NCI-H2196 treated with DMSO at 0.1 percent for 48 hours (cell line): Measurements from ENCODE around the gene MSANTD1.

Source experiments
- DNase-seq: peaks from one replicate; lab custom pipeline; 2025; ENCODE audit not compliant: unreplicated experiment; lab: John Stamatoyannopoulos, UW

The MSANTD1 gene

GRCh38 chr4:3248811-3249661 is at the start of gene MSANTD1:
TSS of gene MSANTD1 (plus strand) at chr4:3249159. CDS start at chr4:3249223, 64 bp downstream.
- no peak for DNase-seq

- no peak for DNase-seq
Observed at GRCh38 chr4:3199653-3200422, 49.1 kb upstream of the MSANTD1 start.

GRCh38 chr4:3200423-3201090 is 48.4 kb upstream of the MSANTD1 start:
- DNase-seq = no peak

- DNase-seq = no peak
Observed at GRCh38 chr4:3201718-3202702, 46.9 kb upstream of the MSANTD1 start.

- no peak for DNase-seq
Observed at GRCh38 chr4:3202836-3203820, 45.8 kb upstream of the MSANTD1 start.

GRCh38 chr4:3203971-3204431 is 45.0 kb upstream of the MSANTD1 start:
- DNase-seq = no peak

GRCh38 chr4:3205995-3206394 is 43.0 kb upstream of the MSANTD1 start:
- no peak for DNase-seq

- DNase-seq = no peak
Observed at GRCh38 chr4:3206439-3207100, 42.4 kb upstream of the MSANTD1 start.

- no peak for DNase-seq
Observed at GRCh38 chr4:3207531-3208037, 41.4 kb upstream of the MSANTD1 start.

GRCh38 chr4:3208826-3209225 is 40.1 kb upstream of the MSANTD1 start:
- DNase-seq = no peak

- no peak for DNase-seq
Observed at GRCh38 chr4:3209551-3210325, 39.2 kb upstream of the MSANTD1 start.

GRCh38 chr4:3210467-3210866 is 38.5 kb upstream of the MSANTD1 start:
- DNase-seq = no peak

GRCh38 chr4:3211866-3212265 is 37.1 kb upstream of the MSANTD1 start:
- DNase-seq = no peak

GRCh38 chr4:3212391-3213105 is 36.4 kb upstream of the MSANTD1 start:
- DNase-seq = no peak

- no peak for DNase-seq
Observed at GRCh38 chr4:3213106-3213425, 35.9 kb upstream of the MSANTD1 start.

- DNase-seq = no peak
Observed at GRCh38 chr4:3213661-3214250, 35.2 kb upstream of the MSANTD1 start.

- DNase-seq = no peak
Observed at GRCh38 chr4:3215256-3215655, 33.7 kb upstream of the MSANTD1 start.
